ENCODE measurements around the gene FOXC2. TPM values are rescaled to one million over a fixed set of nuclear protein-coding genes. Genes with fewer than 3 reads are reported as not detected.

FOXC2 gene
- total RNA-seq, 4 donors from 2014 or later, result 9.3 to 18.2 (median 14.1) TPM

- Histone ChIP-seq H3K9me3 (no peaks in the 10 kb centered on the region), H3K4me3 (peak overlapping the region; percentile 14 to 60 (median 39)), H3K4me1 (peaks cover 0 to 47% (median 12%) of the 10 kb centered on the region in 4 donors), H3K27ac (peak overlapping the region; percentile 5 to 80 (median 54)), H3K27me3 (peaks cover 0 to 92% of the 10 kb centered on the region in 2 donors), H3K36me3 (no peaks in the 10 kb centered on the region)
- TF ChIP-seq POLR2A (IDR thresholded peaks at IDR 0.05) (no peak), EP300 (IDR thresholded peaks at IDR 0.05) (no peak), CTCF (IDR thresholded peaks at IDR 0.05) (no peak)
- WGBS, 2 donors, result 58 to 66% methylated on average over 28 of the region's 28 CpGs
- DNase-seq (ENCODE audit: low spot score in 2 of 2), result no peak
These were observed 4.2 kb downstream of the FOXC2 start for GRCh38 chr16:86570558-86571529.

- TF ChIP-seq POLR2A (IDR thresholded peaks at IDR 0.05), result no peak
- no peak for TF ChIP-seq EP300 (IDR thresholded peaks at IDR 0.05)
- no peak for TF ChIP-seq CTCF (IDR thresholded peaks at IDR 0.05)
- DNase-seq (ENCODE audit: low spot score in 2 of 2), result no peak
- peaks cover 0 to 92% of the 10 kb centered on the region in 2 donors for H3K27me3 ChIP-seq
- peak overlapping the region in 3 of 4 donors; percentile 17 to 60 (median 48) for H3K4me3 ChIP-seq
- H3K27ac ChIP-seq, result peak overlapping the region in 2 of 4 donors; percentile 79 to 80
- 38 to 65% methylated on average over 9 to 10 of the region's 10 CpGs for WGBS, 2 donors
- H3K36me3 ChIP-seq, result no peaks in the 10 kb centered on the region
- H3K4me1 ChIP-seq, result peaks cover 0 to 47% (median 16%) of the 10 kb centered on the region in 4 donors
- H3K9me3 ChIP-seq, result no peaks in the 10 kb centered on the region
These were observed 4.9 kb downstream of the FOXC2 start for GRCh38 chr16:86571530-86571915.

- no peak for DNase-seq (ENCODE audit: low spot score in 2 of 2)
- TF ChIP-seq EP300 (IDR thresholded peaks at IDR 0.05) (no peak), CTCF (IDR thresholded peaks at IDR 0.05) (no peak), POLR2A (IDR thresholded peaks at IDR 0.05) (no peak)
- H3K4me1 ChIP-seq, result peaks cover 0 to 49% (median 16%) of the 10 kb centered on the region in 4 donors
- H3K4me3 ChIP-seq, result peak overlapping the region in 1 of 4 donors; percentile 60
- H3K27me3 ChIP-seq, result peaks cover 0 to 94% of the 10 kb centered on the region in 2 donors
- no peaks in the 10 kb centered on the region for H3K9me3 ChIP-seq
- WGBS, 2 donors, result 52 to 58% methylated on average over 10 to 12 of the region's 12 CpGs
- no peaks in the 10 kb centered on the region for H3K36me3 ChIP-seq
- H3K27ac ChIP-seq, result peak overlapping the region in 2 of 4 donors; percentile 79 to 80
These were observed 5.5 kb downstream of the FOXC2 start for GRCh38 chr16:86572041-86572521.

- Histone ChIP-seq H3K9me3 (no peaks in the 10 kb centered on the region), H3K27me3 (peaks cover 0 to 94% of the 10 kb centered on the region in 2 donors), H3K27ac (peak overlapping the region in 2 of 4 donors; percentile 79 to 80), H3K4me3 (peak overlapping the region in 1 of 4 donors; percentile 60), H3K36me3 (no peaks in the 10 kb centered on the region), H3K4me1 (peaks cover 0 to 55% (median 16%) of the 10 kb centered on the region in 4 donors)
- 48 to 69% methylated on average over 7 to 8 of the region's 8 CpGs for WGBS, 2 donors
- DNase-seq (ENCODE audit: low spot score in 2 of 2), result no peak
- TF ChIP-seq POLR2A (IDR thresholded peaks at IDR 0.05), result no peak
- no peak for TF ChIP-seq EP300 (IDR thresholded peaks at IDR 0.05)
- no peak for TF ChIP-seq CTCF (IDR thresholded peaks at IDR 0.05)
These were observed 6.0 kb downstream of the FOXC2 start for GRCh38 chr16:86572606-86573005.

- Histone ChIP-seq H3K36me3 (no peaks in the 10 kb centered on the region), H3K27ac (peak overlapping the region in 2 of 4 donors; percentile 79 to 80), H3K4me3 (no peak overlapping the region), H3K9me3 (no peaks in the 10 kb centered on the region), H3K27me3 (peaks cover 0 to 98% of the 10 kb centered on the region in 2 donors), H3K4me1 (peaks cover 0 to 61% (median 16%) of the 10 kb centered on the region in 4 donors)
- TF ChIP-seq CTCF (IDR thresholded peaks at IDR 0.05) (no peak), POLR2A (IDR thresholded peaks at IDR 0.05) (no peak), EP300 (IDR thresholded peaks at IDR 0.05) (no peak)
- 41 to 44% methylated on average over 8 of the region's 8 CpGs for WGBS, 2 donors
- DNase-seq (ENCODE audit: low spot score in 2 of 2), result no peak
These were observed 6.6 kb downstream of the FOXC2 start for GRCh38 chr16:86573215-86573614.
